Endodermal cell (in vitro differentiated cells): Measurements from ENCODE around the gene CASP12. TPM values are rescaled to one million over a fixed set of nuclear protein-coding genes. Genes with fewer than 3 reads are reported as not detected.

Experiments used
- DNase-seq: peaks from one replicate; pipeline ENCODE4 v3.0.0-alpha.2; 2017
- H3K27ac ChIP-seq: 2 replicates; pipeline ENCODE4 v1.5.1; 2013; ENCODE audit warnings: mild to moderate bottlenecking, low read depth, low read length, moderate library complexity
- H3K27me3 ChIP-seq: 2 replicates; pipeline ENCODE4 v1.6.1; 2013; ENCODE audit warnings: mild to moderate bottlenecking, low read length, moderate library complexity; ENCODE audit not compliant: insufficient read depth, control insufficient read depth, poor library complexity, severe bottlenecking
- H3K36me3 ChIP-seq: 2 replicates; pipeline ENCODE4 v1.7.0; 2013; ENCODE audit warnings: mild to moderate bottlenecking, low read length, moderate library complexity; ENCODE audit not compliant: control insufficient read depth, insufficient read depth
- H3K4me1 ChIP-seq: one replicate; pipeline ENCODE4 v1.7.0; 2013; ENCODE audit warnings: low read length; ENCODE audit not compliant: control insufficient read depth, insufficient read depth
- H3K4me3 ChIP-seq: 2 replicates; pipeline ENCODE4 v1.5.1; 2013; ENCODE audit warnings: mild to moderate bottlenecking, low read length, moderate library complexity
- H3K9ac ChIP-seq: 2 replicates; pipeline ENCODE4 v1.6.1; 2013; ENCODE audit warnings: mild to moderate bottlenecking, low read length, moderate library complexity; ENCODE audit not compliant: poor library complexity, severe bottlenecking; ENCODE audit errors: extremely low read depth
- H3K9me3 ChIP-seq: 2 replicates; pipeline ENCODE4 v1.6.1; 2013; ENCODE audit warnings: mild to moderate bottlenecking, low read length, moderate library complexity; ENCODE audit not compliant: control insufficient read depth
- H3K27ac Mint-ChIP-seq: 2 replicates; pipeline ENCODE4 v1.8.0; 2020; ENCODE audit warnings: mixed read lengths
- H3K27me3 Mint-ChIP-seq: 2 replicates; pipeline ENCODE4 v1.8.0; 2021; ENCODE audit warnings: mild to moderate bottlenecking, mixed read lengths; ENCODE audit not compliant: insufficient read depth
- H3K36me3 Mint-ChIP-seq: 2 replicates; pipeline ENCODE4 v1.8.0; 2020; ENCODE audit warnings: low read depth, mixed read lengths
- H3K4me1 Mint-ChIP-seq: 2 replicates; pipeline ENCODE4 v1.8.0; 2020; ENCODE audit warnings: mixed read lengths
- H3K4me3 Mint-ChIP-seq: 2 replicates; pipeline ENCODE4 v1.8.0; 2020; ENCODE audit warnings: mild to moderate bottlenecking, moderate library complexity, mixed read lengths
- H3K9me3 Mint-ChIP-seq: 2 replicates; pipeline ENCODE4 v1.8.0; 2020; ENCODE audit warnings: mild to moderate bottlenecking, mixed read lengths
- WGBS, 2 experiments: methylation state at CpG; one replicate each; pipeline versions ENCODE4 v1.1.5 to v1.1.7; 2013; ENCODE audit warnings: missing lambda C conversion rate in 2 of 2, mixed read lengths in 1 of 2; ENCODE audit not compliant: insufficient coverage in 1 of 2, insufficient read length in 1 of 2; 5-methylcytosine and 5-hydroxymethylcytosine counted together
- long read RNA-seq, 4 experiments: library from polyadenylated mRNA in 2 of 4; library from RNA in 1 of 4; library from capped mRNA in 1 of 4; stranded (forward) in 3 of 4; unstranded in 1 of 4; transcript quantifications; one replicate each; pipeline ENCODE4 v2.0.0, GENCODE V29; 2020 to 2021; ENCODE audit warnings: inconsistent platforms in 1 of 4
- polyA plus RNA-seq, 2 experiments: library from polyadenylated mRNA; stranded (reverse); fragments of 50-300 nt; gene quantifications; one replicate each; pipeline ENCODE4 v1.2.3, GENCODE V29; 2013
- total RNA-seq, 2 donors: library from RNA; stranded (reverse); fragmentation: NEBNext Ultra II Directional in 1 of 2; extraction: Animal tissue kit (Norgen Biotek cat#: 25700) in 1 of 2; gene quantifications; 2 replicates in 1 of 2; 3 replicates in 1 of 2; pipeline ENCODE4 v1.2.1, GENCODE V29; 2021
- TF ChIP-seq, protein P1 (sequence below): fragments of 200-600 bp; sonication (generic); conservative IDR thresholded peaks from 2 replicates; pipeline ENCODE4 v1.5.0; 2021; ENCODE audit warnings: antibody characterized with exemption, mild to moderate bottlenecking

Gene CASP12
- not detected for total RNA-seq
- polyA plus RNA-seq (2013, experiment 1 of 2), result not detected
- polyA plus RNA-seq (2013, experiment 2 of 2), result not detected
- long read RNA-seq, experiment 1, result 0 reads
- long read RNA-seq, experiment 2, result 0 reads
- long read RNA-seq, experiment 3, result 0 reads
- long read RNA-seq, experiment 4, result 0 reads

DNA sequence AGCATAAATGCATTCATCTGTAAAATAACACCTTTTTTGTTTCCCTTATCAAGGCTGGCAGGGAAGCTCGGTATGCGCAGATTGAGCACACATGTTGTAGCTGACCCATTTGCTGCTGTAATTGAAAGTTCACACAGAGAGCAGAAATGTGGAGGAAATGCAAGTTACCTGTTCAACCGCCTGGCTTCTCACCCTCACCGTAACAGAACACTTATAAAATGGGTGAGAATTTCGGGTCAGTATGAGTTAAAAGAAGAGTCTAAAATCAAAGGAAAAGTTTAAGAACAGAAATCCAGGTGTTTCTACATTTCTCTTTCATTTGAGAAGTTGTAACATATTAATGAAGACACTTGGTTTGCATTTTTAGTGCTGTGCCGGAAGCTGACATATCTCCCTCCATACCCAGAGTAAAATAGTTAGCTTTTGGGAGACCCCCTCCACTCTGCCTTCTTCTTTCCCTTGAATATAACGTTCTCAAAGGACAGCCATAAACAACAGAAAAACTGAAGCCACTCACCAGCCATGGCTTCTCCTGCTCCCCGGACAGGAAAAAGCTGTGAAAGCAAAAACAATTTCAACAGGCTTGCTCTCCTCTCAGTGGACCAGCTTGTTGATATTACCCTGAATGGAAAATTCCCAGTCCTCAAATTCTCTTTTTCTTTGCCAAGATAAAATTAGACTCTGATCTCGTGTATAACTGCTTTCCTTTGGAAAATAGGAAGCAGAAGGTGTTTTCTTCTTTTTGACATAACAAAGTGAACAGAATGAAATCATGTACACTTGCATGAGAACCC lies at the start of gene CASP12:
CASP12 (minus strand) TSS at position 570 of the 794 bp plus-strand sequence.
- WGBS, 2 experiments, result 88 to 96% methylated on average over 7 to 9 of the region's 9 CpGs
- Histone ChIP-seq H3K27ac (no peak within 1 kb of the TSS), H3K4me1 (peaks cover 3% of the 10 kb centered on the region), H3K36me3 (no peaks in the 10 kb centered on the region), H3K9ac (no peak within 1 kb of the TSS), H3K9me3 (no peaks in the 10 kb centered on the region), H3K27me3 (no peaks in the 10 kb centered on the region), H3K4me3 (no peak within 1 kb of the TSS)
- peaks cover 16% of the 10 kb centered on the region for H3K4me1 Mint-ChIP-seq
- no peaks in the 10 kb centered on the region for H3K36me3 Mint-ChIP-seq
- TF ChIP-seq, protein P1, sequence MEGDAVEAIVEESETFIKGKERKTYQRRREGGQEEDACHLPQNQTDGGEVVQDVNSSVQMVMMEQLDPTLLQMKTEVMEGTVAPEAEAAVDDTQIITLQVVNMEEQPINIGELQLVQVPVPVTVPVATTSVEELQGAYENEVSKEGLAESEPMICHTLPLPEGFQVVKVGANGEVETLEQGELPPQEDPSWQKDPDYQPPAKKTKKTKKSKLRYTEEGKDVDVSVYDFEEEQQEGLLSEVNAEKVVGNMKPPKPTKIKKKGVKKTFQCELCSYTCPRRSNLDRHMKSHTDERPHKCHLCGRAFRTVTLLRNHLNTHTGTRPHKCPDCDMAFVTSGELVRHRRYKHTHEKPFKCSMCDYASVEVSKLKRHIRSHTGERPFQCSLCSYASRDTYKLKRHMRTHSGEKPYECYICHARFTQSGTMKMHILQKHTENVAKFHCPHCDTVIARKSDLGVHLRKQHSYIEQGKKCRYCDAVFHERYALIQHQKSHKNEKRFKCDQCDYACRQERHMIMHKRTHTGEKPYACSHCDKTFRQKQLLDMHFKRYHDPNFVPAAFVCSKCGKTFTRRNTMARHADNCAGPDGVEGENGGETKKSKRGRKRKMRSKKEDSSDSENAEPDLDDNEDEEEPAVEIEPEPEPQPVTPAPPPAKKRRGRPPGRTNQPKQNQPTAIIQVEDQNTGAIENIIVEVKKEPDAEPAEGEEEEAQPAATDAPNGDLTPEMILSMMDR, result no peak
- H3K4me3 Mint-ChIP-seq, result no peak within 1 kb of the TSS
- no peaks in the 10 kb centered on the region for H3K9me3 Mint-ChIP-seq
- no peak within 1 kb of the TSS for H3K27ac Mint-ChIP-seq
- H3K27me3 Mint-ChIP-seq, result no peaks in the 10 kb centered on the region
- no peak for DNase-seq

- DNase-seq, result no peak
- no peak overlapping the region for H3K27ac Mint-ChIP-seq
- Histone ChIP-seq H3K9ac (no peak overlapping the region), H3K27me3 (no peaks in the 10 kb centered on the region), H3K9me3 (no peaks in the 10 kb centered on the region), H3K4me1 (no peaks in the 10 kb centered on the region), H3K36me3 (no peaks in the 10 kb centered on the region), H3K27ac (no peak overlapping the region), H3K4me3 (no peak overlapping the region)
- no peaks in the 10 kb centered on the region for H3K4me1 Mint-ChIP-seq
- 40 to 45% methylated on average over 1 to 2 of the region's 2 CpGs for WGBS, 2 experiments
- H3K4me3 Mint-ChIP-seq, result no peak overlapping the region
- no peaks in the 10 kb centered on the region for H3K27me3 Mint-ChIP-seq
- no peaks in the 10 kb centered on the region for H3K9me3 Mint-ChIP-seq
- TF ChIP-seq, protein P1, result peak; percentile 81
- no peaks in the 10 kb centered on the region for H3K36me3 Mint-ChIP-seq
These were observed 48.6 kb upstream of the CASP12 start for GRCh38 chr11:104946907-104947306.

- H3K27ac ChIP-seq, result no peak overlapping the region
- H3K4me3 Mint-ChIP-seq, result no peak overlapping the region
- no peaks in the 10 kb centered on the region for H3K36me3 Mint-ChIP-seq
- H3K9ac ChIP-seq, result no peak overlapping the region
- no peak overlapping the region for H3K27ac Mint-ChIP-seq
- no peaks in the 10 kb centered on the region for H3K27me3 Mint-ChIP-seq
- H3K9me3 ChIP-seq, result no peaks in the 10 kb centered on the region
- H3K27me3 ChIP-seq, result no peaks in the 10 kb centered on the region
- no peaks in the 10 kb centered on the region for H3K4me1 Mint-ChIP-seq
- TF ChIP-seq, protein P1, result no peak
- no peaks in the 10 kb centered on the region for H3K9me3 Mint-ChIP-seq
- DNase-seq, result no peak
- H3K36me3 ChIP-seq, result no peaks in the 10 kb centered on the region
- H3K4me1 ChIP-seq, result no peaks in the 10 kb centered on the region
- H3K4me3 ChIP-seq, result no peak overlapping the region
These were observed 45.8 kb upstream of the CASP12 start for GRCh38 chr11:104944076-104944475.
